ENCODE data around the gene SDCCAG8. TPM values are rescaled to one million over a fixed set of nuclear protein-coding genes. Genes with fewer than 3 reads are reported as not detected.

The SDCCAG8 gene
- polyA plus RNA-seq, 3 donors = 33.2 to 34.4 (median 33.4) TPM

GRCh38 chr1:243216741-243217140, 39.1 kb upstream of the SDCCAG8 start:
- DNase-seq = no peak
- H3K4me1 ChIP-seq (ENCODE audit: control insufficient read depth in 1 of 2, insufficient read depth in 2 of 2, low read length in 2 of 2) = no peaks in the 10 kb centered on the region
- WGBS (ENCODE audit: insufficient coverage) = no CpG with 5 or more reads among the region's 2 CpGs
- H3K9me3 ChIP-seq (replicated peaks in 1 of 2; ENCODE audit: control insufficient read depth in 1 of 2, insufficient read depth in 1 of 2, low read length in 2 of 2) = no peaks in the 10 kb centered on the region
- no peak overlapping the region for H3K4me2 ChIP-seq (replicated peaks; ENCODE audit: extremely low read depth, low read length, poor library complexity, severe bottlenecking)
- H3K36me3 Mint-ChIP-seq = peaks cover 60 to 62% of the 10 kb centered on the region in 2 donors
- peaks cover 0 to 6% (median 5%) of the 10 kb centered on the region in 7 donors for H3K9me3 Mint-ChIP-seq
- peaks cover 46% of the 10 kb centered on the region for H4K20me1 ChIP-seq (ENCODE audit: insufficient read depth, low read length)
- no peak overlapping the region for H3K4me3 Mint-ChIP-seq
- no peak overlapping the region for H3K9ac ChIP-seq (ENCODE audit: insufficient read depth, low read length, poor library complexity, severe bottlenecking)
- H3K79me2 ChIP-seq (ENCODE audit: insufficient read depth, low read length) = peaks cover 40% of the 10 kb centered on the region
- H3K36me3 ChIP-seq (replicated peaks in 1 of 2; ENCODE audit: control insufficient read depth in 1 of 2, insufficient read depth in 2 of 2, low read length in 2 of 2) = peaks cover 33 to 69% of the 10 kb centered on the region in 2 donors
- no peak overlapping the region for H2AFZ ChIP-seq (ENCODE audit: insufficient read depth, low read depth, low read length, poor library complexity, severe bottlenecking)
- H3K4me1 Mint-ChIP-seq = peaks cover 6% of the 10 kb centered on the region
- H3K27ac Mint-ChIP-seq = peak overlapping the region in 1 of 7 donors; percentile 38
- no peak overlapping the region for H3K4me3 ChIP-seq (replicated peaks in 1 of 3; ENCODE audit: low read depth in 2 of 3, low read length in 3 of 3)
- no peaks in the 10 kb centered on the region for H3K27me3 Mint-ChIP-seq (ENCODE audit: low read depth in 3 of 3)
- no peaks in the 10 kb centered on the region for H3K27me3 ChIP-seq (ENCODE audit: control insufficient read depth in 2 of 2, insufficient read depth in 2 of 2, low read length in 2 of 2)
- no peak for TF ChIP-seq CTCF (IDR thresholded peaks at IDR 0.05)
- no peak overlapping the region for H3K27ac ChIP-seq (ENCODE audit: low read depth in 1 of 2, low read length in 2 of 2)
- intact Hi-C loops (cut with micrococcal nuclease) = no loop called here

- WGBS (ENCODE audit: insufficient coverage) = no CpG with 5 or more reads among the region's 2 CpGs
- intact Hi-C loops (cut with micrococcal nuclease) = no loop called here
- no peaks in the 10 kb centered on the region for H3K27me3 Mint-ChIP-seq (ENCODE audit: low read depth in 3 of 3)
Measured at GRCh38 chr1:243217349-243217748, 38.5 kb upstream of the SDCCAG8 start.

More at GRCh38 chr1:243217349-243217748, 38.5 kb upstream of the SDCCAG8 start:
- H3K4me1 ChIP-seq (ENCODE audit: control insufficient read depth in 1 of 2, insufficient read depth in 2 of 2, low read length in 2 of 2) = no peaks in the 10 kb centered on the region
- H3K4me3 Mint-ChIP-seq = no peak overlapping the region
- peaks cover 6% of the 10 kb centered on the region for H3K4me1 Mint-ChIP-seq
- peak overlapping the region in 3 of 7 donors; percentile 35 to 42 (median 38) for H3K27ac Mint-ChIP-seq
- H4K20me1 ChIP-seq (ENCODE audit: insufficient read depth, low read length) = peaks cover 46% of the 10 kb centered on the region
- no peak for DNase-seq
- peaks cover 39 to 75% of the 10 kb centered on the region in 2 donors for H3K36me3 ChIP-seq (replicated peaks in 1 of 2; ENCODE audit: control insufficient read depth in 1 of 2, insufficient read depth in 2 of 2, low read length in 2 of 2)
- H3K4me2 ChIP-seq (replicated peaks; ENCODE audit: extremely low read depth, low read length, poor library complexity, severe bottlenecking) = no peak overlapping the region
- no peak overlapping the region for H3K9ac ChIP-seq (ENCODE audit: insufficient read depth, low read length, poor library complexity, severe bottlenecking)
- no peaks in the 10 kb centered on the region for H3K9me3 ChIP-seq (replicated peaks in 1 of 2; ENCODE audit: control insufficient read depth in 1 of 2, insufficient read depth in 1 of 2, low read length in 2 of 2)
- peaks cover 44% of the 10 kb centered on the region for H3K79me2 ChIP-seq (ENCODE audit: insufficient read depth, low read length)
- H3K9me3 Mint-ChIP-seq = peaks cover 0 to 6% (median 5%) of the 10 kb centered on the region in 7 donors
- no peak overlapping the region for H3K4me3 ChIP-seq (replicated peaks in 1 of 3; ENCODE audit: low read depth in 2 of 3, low read length in 3 of 3)
- no peak overlapping the region for H2AFZ ChIP-seq (ENCODE audit: insufficient read depth, low read depth, low read length, poor library complexity, severe bottlenecking)
- TF ChIP-seq CTCF (IDR thresholded peaks at IDR 0.05) = no peak
- H3K27ac ChIP-seq (ENCODE audit: low read depth in 1 of 2, low read length in 2 of 2) = no peak overlapping the region
- peaks cover 65% of the 10 kb centered on the region in 2 donors for H3K36me3 Mint-ChIP-seq
- no peaks in the 10 kb centered on the region for H3K27me3 ChIP-seq (ENCODE audit: control insufficient read depth in 2 of 2, insufficient read depth in 2 of 2, low read length in 2 of 2)

All from CD14-positive monocyte (primary cell).